HUDEP-2 (cell line): ENCODE data around the gene TAS1R2.

Source experiments
- DNase-seq, 76 experiments: peaks; one replicate each; lab custom pipeline; 2025; ENCODE audit not compliant: unreplicated experiment in 76 of 76; lab: John Stamatoyannopoulos, UW

TAS1R2 gene

GRCh38 chr1:18884727-18885126 is 25.3 kb upstream of the TAS1R2 start:
- DNase-seq: no peak

- no peak for DNase-seq
Observed at GRCh38 chr1:18884419-18884717, 24.9 kb upstream of the TAS1R2 start.

DNA sequence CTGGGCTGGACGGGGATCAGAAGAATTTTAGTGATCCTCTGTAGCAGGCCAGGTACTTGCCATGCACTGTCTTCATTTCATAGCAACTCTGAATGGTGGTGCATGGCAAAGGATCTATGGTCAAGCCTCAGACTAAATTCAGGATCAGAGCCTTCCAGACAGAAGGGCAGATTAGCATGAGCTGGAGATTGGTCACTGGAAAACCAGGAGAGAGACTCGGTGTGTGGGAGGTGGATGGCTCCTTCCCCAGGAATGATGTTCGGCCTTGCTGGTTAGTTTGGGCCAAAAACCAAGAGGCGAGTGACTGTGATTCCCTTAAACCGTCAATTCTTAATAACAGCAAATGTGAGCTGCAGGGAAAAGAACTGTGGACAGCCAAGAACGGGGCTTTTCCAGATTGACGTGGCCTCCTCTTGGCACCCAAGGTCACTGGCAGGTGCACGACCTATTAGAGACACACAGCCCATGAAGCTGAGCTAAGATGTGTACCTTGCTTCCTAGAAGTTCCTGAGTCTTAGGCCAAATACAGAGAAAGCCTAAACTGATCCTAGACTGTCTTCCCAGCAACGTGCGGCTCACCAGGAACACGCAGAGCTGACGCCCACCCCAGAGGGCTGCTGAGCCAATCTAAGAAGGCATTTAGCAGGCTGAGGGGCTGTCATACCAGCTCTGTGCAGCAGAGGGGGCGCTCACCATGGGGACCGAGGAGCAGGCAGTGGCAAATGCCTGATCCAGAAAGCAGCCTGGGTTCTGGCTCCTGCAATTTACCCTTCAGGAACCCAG is 24.4 kb upstream of the TAS1R2 start:
- DNase-seq: peak in 67 of 76 experiments; percentile 4 to 74 (median 46)

- DNase-seq: no peak
Observed at GRCh38 chr1:18883079-18883478, 23.6 kb upstream of the TAS1R2 start.

DNA sequence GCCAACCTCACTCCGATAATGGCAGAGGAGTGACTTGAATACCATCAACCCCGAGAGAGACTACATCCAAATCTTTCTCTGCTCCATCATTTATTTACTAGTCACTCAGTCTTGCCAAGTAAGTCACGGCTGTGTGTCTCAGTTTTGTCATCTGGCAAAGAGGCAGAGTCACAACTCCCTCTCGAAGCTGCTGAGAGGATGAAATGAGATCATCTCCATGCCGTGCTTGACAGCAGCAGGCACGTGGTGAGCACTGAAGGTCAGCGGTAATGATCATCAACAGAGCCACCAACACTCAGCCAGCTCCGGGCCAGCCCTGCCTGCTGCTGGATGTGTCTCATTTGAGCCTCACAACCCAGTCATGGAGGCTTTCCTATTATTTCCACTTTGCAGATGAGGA is 23.0 kb upstream of the TAS1R2 start:
- no peak for DNase-seq

DNA sequence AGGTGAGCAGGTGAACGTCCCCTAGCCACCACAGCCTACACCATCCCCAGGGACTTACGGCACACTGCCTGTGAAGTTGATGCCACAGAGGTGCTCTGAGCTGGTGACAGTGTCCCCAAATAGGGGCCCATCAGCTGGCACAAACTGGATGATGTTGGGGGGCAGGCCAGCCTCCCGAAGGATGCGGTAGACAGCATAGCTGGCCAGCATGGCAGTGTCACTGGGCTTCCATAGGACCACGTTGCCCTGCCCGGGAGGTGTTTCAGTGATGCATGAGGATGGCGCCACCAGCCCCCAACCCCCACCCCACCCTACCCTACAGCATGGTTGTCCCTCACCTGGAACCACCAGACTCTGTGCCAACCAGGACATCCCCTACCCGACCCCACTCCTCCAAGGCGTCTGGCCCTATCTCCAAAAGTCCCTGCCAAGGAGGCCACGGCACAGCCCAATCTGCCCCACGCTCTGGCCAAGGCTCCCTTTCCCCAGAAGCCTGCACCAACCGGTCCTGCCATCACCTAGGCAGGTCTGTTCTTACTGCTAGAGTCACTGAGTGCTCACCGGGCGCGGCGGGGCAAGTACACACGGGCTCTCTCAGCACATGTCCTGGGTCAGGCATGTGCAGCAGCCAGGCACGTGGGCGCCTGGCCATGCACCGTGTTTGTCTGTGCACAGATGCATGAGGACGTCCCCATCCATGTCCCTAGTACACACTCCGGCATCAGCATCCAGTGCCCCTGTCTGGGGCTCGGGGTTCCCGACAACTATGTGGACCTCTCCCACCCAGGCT is 22.4 kb upstream of the TAS1R2 start:
- no peak for DNase-seq

GRCh38 chr1:18881164-18881563 is 21.7 kb upstream of the TAS1R2 start:
- no peak for DNase-seq

GRCh38 chr1:18880585-18880984 is 21.1 kb upstream of the TAS1R2 start:
- DNase-seq: no peak

DNA sequence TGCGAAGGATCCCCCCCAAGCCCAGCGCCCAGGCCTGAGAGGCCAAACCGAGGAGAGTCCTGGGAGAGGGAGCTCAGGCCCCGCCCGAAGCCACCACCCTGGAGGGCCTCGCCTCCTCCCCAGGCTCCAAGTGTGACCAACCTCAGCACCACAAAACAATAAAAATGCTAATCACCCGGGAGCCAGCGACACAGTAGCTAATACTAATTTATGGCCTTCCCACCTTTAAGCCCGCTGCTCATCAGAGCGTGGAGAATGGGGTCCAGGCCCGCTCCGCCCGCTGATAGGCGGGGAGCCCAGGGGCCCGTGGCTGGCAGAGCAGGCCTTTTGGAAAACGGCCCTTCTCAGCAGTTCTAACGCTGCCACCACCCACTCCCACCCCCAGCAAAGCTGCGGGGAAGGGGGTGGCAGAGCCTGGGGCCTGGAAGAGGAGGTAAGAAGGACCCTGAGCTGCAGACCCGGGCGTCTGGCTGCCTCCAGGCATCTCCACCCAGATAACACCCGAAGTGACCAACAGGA is 20.4 kb upstream of the TAS1R2 start:
- no peak for DNase-seq

DNA sequence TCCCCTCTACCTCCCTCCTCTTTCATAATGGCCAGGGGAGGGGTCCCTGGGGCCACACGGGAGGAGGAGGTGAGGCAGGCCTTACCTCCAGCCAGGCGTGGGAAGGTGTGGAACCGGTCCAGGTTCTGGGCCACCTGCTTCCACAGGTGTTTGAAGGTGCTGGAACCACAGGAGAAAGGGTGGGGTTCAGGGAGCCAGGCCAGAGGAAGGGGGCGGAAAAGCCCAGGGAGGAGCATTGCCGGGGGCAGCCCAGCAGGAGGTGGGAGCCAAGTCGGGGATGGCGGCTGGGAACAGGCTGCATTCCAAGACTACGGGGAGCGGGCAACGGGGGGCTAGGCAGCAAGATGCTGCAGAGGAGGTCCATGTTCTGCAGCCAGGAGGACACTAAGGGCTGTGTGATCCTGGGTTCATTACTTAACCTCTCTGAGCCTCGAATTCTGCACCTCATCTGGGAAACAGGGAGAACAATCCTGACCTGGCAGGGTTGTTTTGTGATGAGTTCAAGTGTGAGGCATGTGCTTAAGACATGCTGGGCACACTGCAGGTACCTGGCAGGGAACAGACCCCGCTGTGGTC is 19.8 kb upstream of the TAS1R2 start:
- DNase-seq: no peak

- no peak for DNase-seq
Observed at GRCh38 chr1:18878538-18879214, 19.2 kb upstream of the TAS1R2 start.

GRCh38 chr1:18877282-18877681 is 17.8 kb upstream of the TAS1R2 start:
- DNase-seq: no peak

DNA sequence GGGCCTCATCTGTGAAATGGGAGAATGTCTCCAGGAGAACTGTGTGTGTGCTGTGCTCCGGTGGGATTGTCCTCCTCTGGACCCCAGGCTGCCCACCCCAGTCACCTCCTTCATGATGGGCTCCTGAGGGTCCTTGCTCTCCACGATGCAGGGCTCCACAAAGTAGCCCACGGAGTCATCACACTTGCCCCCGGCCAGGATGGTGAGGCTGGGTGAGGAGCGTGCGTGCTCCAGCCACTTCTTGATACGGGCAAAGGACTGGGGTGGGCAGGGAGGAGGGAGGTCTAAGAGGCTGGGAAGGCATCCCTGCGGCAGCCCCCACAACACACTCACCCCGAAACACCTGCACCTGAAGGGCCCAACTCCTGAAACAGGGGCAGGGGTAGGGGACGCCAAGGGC is 16.8 kb upstream of the TAS1R2 start:
- DNase-seq: no peak

DNA sequence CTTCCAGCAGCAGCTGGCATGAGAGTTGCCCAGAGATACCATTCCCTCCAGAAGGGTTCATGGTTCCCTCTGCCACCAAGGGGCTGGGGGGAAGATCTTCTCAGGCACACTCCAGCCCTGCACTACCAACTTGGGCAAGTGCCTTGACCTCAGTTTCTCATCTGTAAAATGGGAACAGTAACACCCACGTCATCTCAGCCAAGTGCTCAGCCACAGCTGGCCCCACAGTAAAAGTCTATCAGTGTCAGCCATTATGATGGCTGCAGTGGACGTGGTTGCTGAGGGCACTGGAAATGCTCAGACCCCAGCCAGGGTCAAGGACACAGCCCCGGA is 16.3 kb upstream of the TAS1R2 start:
- no peak for DNase-seq

- DNase-seq: peak in 62 of 76 experiments; percentile 4 to 81 (median 49)
Observed at GRCh38 chr1:18875107-18875795, 15.8 kb upstream of the TAS1R2 start.

DNA sequence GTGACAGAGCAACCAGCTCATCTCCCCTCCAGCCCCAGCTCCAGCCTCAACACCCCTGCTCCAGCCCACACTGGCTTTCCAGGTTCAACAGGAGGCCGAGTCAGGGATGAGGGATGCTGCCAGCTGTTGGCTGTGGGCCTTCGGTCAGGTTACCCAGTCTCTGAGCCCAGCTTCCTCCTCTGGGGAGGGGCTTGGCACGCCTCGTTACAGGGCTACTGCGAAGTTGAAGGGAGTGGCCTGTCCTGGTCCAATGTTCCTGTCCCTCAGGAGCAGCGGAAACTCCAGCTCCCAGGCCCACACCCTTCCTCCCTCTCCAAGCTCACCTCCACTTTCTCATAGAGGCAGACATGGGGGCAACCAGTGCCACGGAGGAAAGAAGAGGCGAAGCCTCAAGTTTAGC is 15.1 kb upstream of the TAS1R2 start:
- no peak for DNase-seq

- DNase-seq: peak in 1 of 76 experiments; percentile 37
Observed at GRCh38 chr1:18874036-18874435, 14.6 kb upstream of the TAS1R2 start.

- no peak for DNase-seq
Observed at GRCh38 chr1:18872071-18872611, 12.7 kb upstream of the TAS1R2 start.

DNA sequence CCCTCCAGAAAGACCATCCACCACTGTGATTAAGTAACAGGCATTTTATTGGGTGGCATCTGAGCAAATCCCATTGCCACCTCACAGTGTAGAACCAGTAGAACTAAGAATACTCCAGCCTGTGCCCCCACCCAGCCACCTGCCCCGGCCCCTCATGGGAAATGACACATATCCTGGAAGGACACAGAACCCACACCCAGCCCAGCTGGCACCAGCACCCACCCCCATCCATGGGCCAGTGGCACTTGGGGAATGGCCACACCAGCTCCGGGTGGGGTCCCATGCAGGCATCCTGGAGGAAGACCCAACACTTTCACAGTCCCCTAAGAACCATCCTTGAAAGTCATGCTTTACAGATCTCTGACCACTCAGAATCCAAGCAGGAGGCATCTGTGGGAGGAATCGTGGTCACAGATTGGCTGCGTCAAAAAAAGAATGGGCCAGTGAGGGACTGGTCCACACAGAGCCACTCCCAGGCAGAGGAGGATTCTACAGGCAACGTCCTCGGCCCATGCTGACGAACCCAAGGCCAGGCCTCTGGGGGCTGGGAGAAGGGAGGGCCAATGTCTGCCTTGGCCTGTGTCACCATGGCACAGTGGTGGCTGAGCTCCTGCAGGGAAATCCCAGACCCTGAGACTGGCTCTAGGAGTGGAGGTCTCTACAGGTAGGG is 12.1 kb upstream of the TAS1R2 start:
- DNase-seq: no peak

- DNase-seq: no peak
Observed at GRCh38 chr1:18870957-18871356, 11.5 kb upstream of the TAS1R2 start.
